ENCODE measurements around the gene BTC. TPM values are rescaled to one million over a fixed set of nuclear protein-coding genes. Genes with fewer than 3 reads are reported as not detected.

Gene BTC
- total RNA-seq, 3 donors from 2014 or later (not counting 1 experiment from before 2014, with no cell fraction given), result not detected

DNA sequence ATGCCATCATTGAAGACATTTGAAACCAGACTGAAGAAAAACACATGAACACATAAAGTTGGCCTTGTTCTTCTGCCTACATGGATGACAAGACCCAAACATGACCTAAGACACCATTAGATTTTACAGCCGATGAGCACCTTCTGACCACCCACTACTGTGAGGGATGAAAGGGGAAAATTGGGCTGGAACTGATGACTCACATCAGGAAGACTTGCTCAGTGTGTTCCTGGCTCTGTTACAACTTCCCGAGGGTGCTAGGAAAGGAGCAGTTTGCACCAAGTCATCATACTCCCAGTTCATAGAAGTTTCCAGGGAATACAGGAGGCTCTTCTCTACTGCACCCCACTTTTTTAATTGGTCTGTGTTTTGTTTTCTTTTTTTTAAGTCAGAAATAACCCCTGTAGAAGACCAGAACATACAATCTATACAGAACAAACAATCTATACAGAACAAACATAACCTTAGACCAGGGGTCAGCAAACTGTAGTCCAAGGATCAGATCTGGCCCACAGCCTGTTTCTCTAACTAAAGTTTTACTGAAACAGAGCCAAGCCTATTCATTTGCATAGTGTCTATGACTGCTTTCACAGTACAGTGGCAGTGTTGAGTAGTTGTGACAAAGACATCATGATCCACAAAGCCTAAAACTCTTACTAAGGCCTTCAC is 25.3 kb downstream of the BTC start:
- Histone ChIP-seq H3K4me1 (ENCODE audit: control insufficient read depth, insufficient read depth, low read length) (no peaks in the 10 kb centered on the region), H3K9me3 (ENCODE audit: control insufficient read depth, insufficient read depth, low read length) (no peaks in the 10 kb centered on the region), H3K36me3 (ENCODE audit: control insufficient read depth, insufficient read depth, low read length) (no peaks in the 10 kb centered on the region), H3K27me3 (ENCODE audit: control insufficient read depth, insufficient read depth, low read length) (no peaks in the 10 kb centered on the region), H3K4me3 (ENCODE audit: low read length) (no peak overlapping the region), H3K27ac (ENCODE audit: low read length) (no peak overlapping the region)
- Mint-ChIP-seq H3K27me3 (ENCODE audit: low read depth in 2 of 2) (no peaks in the 10 kb centered on the region), H3K36me3 (no peaks in the 10 kb centered on the region), H3K27ac (no peak overlapping the region), H3K9me3 (peaks cover 3% of the 10 kb centered on the region in 2 donors), H3K4me1 (no peaks in the 10 kb centered on the region), H3K4me3 (no peak overlapping the region)
- 83% methylated on average over 1 of the region's 2 CpGs for WGBS (ENCODE audit: insufficient coverage)
- TF ChIP-seq, protein P1, sequence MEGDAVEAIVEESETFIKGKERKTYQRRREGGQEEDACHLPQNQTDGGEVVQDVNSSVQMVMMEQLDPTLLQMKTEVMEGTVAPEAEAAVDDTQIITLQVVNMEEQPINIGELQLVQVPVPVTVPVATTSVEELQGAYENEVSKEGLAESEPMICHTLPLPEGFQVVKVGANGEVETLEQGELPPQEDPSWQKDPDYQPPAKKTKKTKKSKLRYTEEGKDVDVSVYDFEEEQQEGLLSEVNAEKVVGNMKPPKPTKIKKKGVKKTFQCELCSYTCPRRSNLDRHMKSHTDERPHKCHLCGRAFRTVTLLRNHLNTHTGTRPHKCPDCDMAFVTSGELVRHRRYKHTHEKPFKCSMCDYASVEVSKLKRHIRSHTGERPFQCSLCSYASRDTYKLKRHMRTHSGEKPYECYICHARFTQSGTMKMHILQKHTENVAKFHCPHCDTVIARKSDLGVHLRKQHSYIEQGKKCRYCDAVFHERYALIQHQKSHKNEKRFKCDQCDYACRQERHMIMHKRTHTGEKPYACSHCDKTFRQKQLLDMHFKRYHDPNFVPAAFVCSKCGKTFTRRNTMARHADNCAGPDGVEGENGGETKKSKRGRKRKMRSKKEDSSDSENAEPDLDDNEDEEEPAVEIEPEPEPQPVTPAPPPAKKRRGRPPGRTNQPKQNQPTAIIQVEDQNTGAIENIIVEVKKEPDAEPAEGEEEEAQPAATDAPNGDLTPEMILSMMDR (IDR thresholded peaks at IDR 0.05), result no peak
- intact Hi-C loops (cut with micrococcal nuclease), result no loop called here
- DNase-seq (no peak), ATAC-seq (no peak)

- no peak overlapping the region for H3K4me3 Mint-ChIP-seq
- H3K9me3 ChIP-seq (ENCODE audit: control insufficient read depth, insufficient read depth, low read length), result no peaks in the 10 kb centered on the region
- intact Hi-C loops (cut with micrococcal nuclease), result no loop called here
- no peak for ATAC-seq
- peaks cover 0 to 6% of the 10 kb centered on the region in 2 donors for H3K9me3 Mint-ChIP-seq
- H3K4me3 ChIP-seq (ENCODE audit: low read length), result no peak overlapping the region
- H3K27me3 ChIP-seq (ENCODE audit: control insufficient read depth, insufficient read depth, low read length), result no peaks in the 10 kb centered on the region
- no peak overlapping the region for H3K27ac ChIP-seq (ENCODE audit: low read length)
- WGBS (ENCODE audit: insufficient coverage), result 91% methylated on average over 2 of the region's 2 CpGs
- H3K4me1 Mint-ChIP-seq, result no peaks in the 10 kb centered on the region
- no peak for DNase-seq
- H3K27me3 Mint-ChIP-seq (ENCODE audit: low read depth in 2 of 2), result no peaks in the 10 kb centered on the region
- TF ChIP-seq, protein P1 (IDR thresholded peaks at IDR 0.05), result no peak
- H3K36me3 Mint-ChIP-seq, result no peaks in the 10 kb centered on the region
- H3K4me1 ChIP-seq (ENCODE audit: control insufficient read depth, insufficient read depth, low read length), result no peaks in the 10 kb centered on the region
- no peak overlapping the region for H3K27ac Mint-ChIP-seq
- H3K36me3 ChIP-seq (ENCODE audit: control insufficient read depth, insufficient read depth, low read length), result no peaks in the 10 kb centered on the region
Observed at GRCh38 chr4:74764119-74764518, 30.2 kb downstream of the BTC start.

DNA sequence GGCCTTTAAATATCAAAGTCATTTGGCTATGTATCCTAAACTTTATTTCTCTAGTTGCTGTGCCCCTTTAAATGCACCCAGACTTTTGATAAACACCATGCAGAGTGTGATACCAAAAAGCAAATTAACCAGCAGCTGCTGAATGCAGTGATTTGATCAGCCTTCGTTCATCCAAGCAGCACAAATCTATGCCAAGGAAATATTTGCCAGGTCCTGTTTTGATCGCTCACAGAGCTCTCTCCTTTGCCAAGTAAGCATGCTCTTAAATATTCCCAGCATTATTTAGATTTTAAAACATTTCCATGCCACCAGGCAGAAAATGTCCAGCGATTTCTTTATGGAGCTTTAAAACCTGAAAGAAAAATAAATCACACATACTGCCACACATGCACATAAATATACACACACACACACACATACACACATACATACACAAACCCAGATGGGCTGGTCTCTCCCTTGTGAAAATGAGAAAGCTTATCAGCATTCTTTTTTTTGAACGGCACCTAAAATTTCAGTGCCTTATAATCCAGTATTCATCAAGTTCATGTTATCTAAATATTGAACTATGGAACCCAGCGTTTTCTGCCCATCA is 35.7 kb downstream of the BTC start:
- Histone ChIP-seq H3K4me1 (ENCODE audit: control insufficient read depth, insufficient read depth, low read length) (no peaks in the 10 kb centered on the region), H3K9me3 (ENCODE audit: control insufficient read depth, insufficient read depth, low read length) (no peaks in the 10 kb centered on the region), H3K27ac (ENCODE audit: low read length) (no peak overlapping the region), H3K27me3 (ENCODE audit: control insufficient read depth, insufficient read depth, low read length) (no peaks in the 10 kb centered on the region), H3K4me3 (ENCODE audit: low read length) (no peak overlapping the region), H3K36me3 (ENCODE audit: control insufficient read depth, insufficient read depth, low read length) (no peaks in the 10 kb centered on the region)
- H3K4me3 Mint-ChIP-seq, result no peak overlapping the region
- peaks cover 0 to 6% of the 10 kb centered on the region in 2 donors for H3K9me3 Mint-ChIP-seq
- H3K27me3 Mint-ChIP-seq (ENCODE audit: low read depth in 2 of 2), result no peaks in the 10 kb centered on the region
- ATAC-seq (no peak), DNase-seq (no peak)
- H3K36me3 Mint-ChIP-seq, result no peaks in the 10 kb centered on the region
- no peaks in the 10 kb centered on the region for H3K4me1 Mint-ChIP-seq
- intact Hi-C loops (cut with micrococcal nuclease), result no loop called here
- no peak overlapping the region for H3K27ac Mint-ChIP-seq
- TF ChIP-seq, protein P1 (IDR thresholded peaks at IDR 0.05), result no peak
- 91% methylated on average over 4 of the region's 5 CpGs for WGBS (ENCODE audit: insufficient coverage)

- Histone ChIP-seq H3K4me3 (ENCODE audit: low read length) (no peak overlapping the region), H3K27ac (ENCODE audit: low read length) (no peak overlapping the region), H3K36me3 (ENCODE audit: control insufficient read depth, insufficient read depth, low read length) (no peaks in the 10 kb centered on the region), H3K4me1 (ENCODE audit: control insufficient read depth, insufficient read depth, low read length) (no peaks in the 10 kb centered on the region), H3K27me3 (ENCODE audit: control insufficient read depth, insufficient read depth, low read length) (no peaks in the 10 kb centered on the region), H3K9me3 (ENCODE audit: control insufficient read depth, insufficient read depth, low read length) (no peaks in the 10 kb centered on the region)
- Mint-ChIP-seq H3K27ac (no peak overlapping the region), H3K4me1 (no peaks in the 10 kb centered on the region), H3K9me3 (peaks cover 0 to 6% of the 10 kb centered on the region in 2 donors), H3K4me3 (no peak overlapping the region), H3K27me3 (ENCODE audit: low read depth in 2 of 2) (no peaks in the 10 kb centered on the region), H3K36me3 (no peaks in the 10 kb centered on the region)
- ATAC-seq, result no peak
- TF ChIP-seq, protein P1 (IDR thresholded peaks at IDR 0.05), result no peak
- DNase-seq, result no peak
- intact Hi-C loops (cut with micrococcal nuclease), result no loop called here
Observed at GRCh38 chr4:74757136-74757535, 37.2 kb downstream of the BTC start.
